Coronary artery (tissue), 2 donors: ENCODE results near the gene NOX5.

Experiments
- DNase-seq: peaks from one replicate; pipeline ENCODE4 v3.0.0-alpha.2; 2017; ENCODE audit warnings: low spot score
- H3K27ac ChIP-seq, 2 donors: fragments of 200-600 bp; sonication (generic); one replicate each; pipeline ENCODE4 v1.5.1; 2016 to 2019
- H3K4me3 ChIP-seq: fragments of 200-600 bp; sonication (generic); 2 replicates; pipeline ENCODE4 v1.5.1; 2016; ENCODE audit warnings: mild to moderate bottlenecking, moderate library complexity
- CTCF ChIP-seq: fragments of 200-600 bp; sonication (generic); IDR thresholded peaks from one replicate; pipeline ENCODE4 v1.5.1; 2019; ENCODE audit warnings: antibody characterized with exemption

Gene NOX5

GRCh38 chr15:68979816-68980215 is 34.7 kb upstream of the NOX5 start:
- Histone ChIP-seq H3K27ac (no peak overlapping the region), H3K4me3 (no peak overlapping the region)
- DNase-seq = no peak
- TF ChIP-seq CTCF = no peak

DNA sequence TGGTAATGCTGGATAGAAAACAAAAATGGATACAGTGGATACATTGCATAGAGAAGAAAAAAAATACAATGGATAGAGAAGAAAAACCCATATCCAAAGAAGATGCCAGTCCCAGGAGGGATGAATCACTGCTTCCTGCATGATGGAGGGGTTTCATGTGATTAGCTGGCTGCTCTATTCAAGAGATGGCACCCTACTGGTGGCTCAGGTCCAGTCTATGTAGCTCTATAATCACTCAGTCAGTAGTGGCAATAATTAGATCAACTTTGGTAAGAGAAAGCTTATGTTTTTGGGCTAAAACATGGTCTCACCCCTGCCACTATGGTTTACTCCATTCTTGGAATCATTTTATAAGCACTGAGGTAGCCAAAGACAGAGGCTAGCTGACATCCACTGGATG is 33.7 kb upstream of the NOX5 start:
- H3K4me3 ChIP-seq = no peak overlapping the region
- no peak overlapping the region for H3K27ac ChIP-seq
- no peak for TF ChIP-seq CTCF
- no peak for DNase-seq

- TF ChIP-seq CTCF = no peak
- no peak for DNase-seq
- no peak overlapping the region for H3K4me3 ChIP-seq
- H3K27ac ChIP-seq = no peak overlapping the region
Measured at GRCh38 chr15:68981941-68982340, 32.6 kb upstream of the NOX5 start.

DNA sequence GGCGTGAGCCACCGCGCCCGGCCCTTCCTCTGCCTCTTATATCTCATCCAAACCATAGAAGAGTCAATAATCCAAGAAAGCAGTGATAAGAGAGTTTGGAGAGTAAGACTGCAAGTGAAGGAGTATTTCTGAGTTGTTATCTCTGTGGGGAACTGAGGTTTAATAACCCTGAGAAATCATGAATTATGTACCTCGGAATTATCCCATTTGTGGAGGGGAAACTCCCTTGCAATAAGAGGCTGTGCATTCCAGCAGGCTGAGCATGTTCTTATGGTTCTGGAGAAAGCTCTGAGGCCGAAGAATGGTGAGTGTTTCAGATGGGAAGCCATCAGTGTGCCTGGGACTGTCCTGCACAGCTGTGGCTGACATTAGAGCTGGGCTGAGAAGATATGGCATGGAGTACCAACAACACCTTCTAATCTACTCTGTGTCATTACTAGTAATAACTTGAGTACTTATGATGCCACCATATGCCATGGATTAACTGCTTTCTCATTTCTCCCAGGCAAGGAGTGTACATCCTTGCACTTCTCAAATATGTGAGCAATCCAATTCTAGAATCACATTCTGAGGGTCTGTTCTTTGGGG is 31.4 kb upstream of the NOX5 start:
- Histone ChIP-seq H3K4me3 (no peak overlapping the region), H3K27ac (no peak overlapping the region)
- DNase-seq = no peak
- TF ChIP-seq CTCF = no peak

- no peak for DNase-seq
- no peak overlapping the region for H3K27ac ChIP-seq
- no peak overlapping the region for H3K4me3 ChIP-seq
- TF ChIP-seq CTCF = no peak
Measured at GRCh38 chr15:68983961-68984481, 30.5 kb upstream of the NOX5 start.

DNA sequence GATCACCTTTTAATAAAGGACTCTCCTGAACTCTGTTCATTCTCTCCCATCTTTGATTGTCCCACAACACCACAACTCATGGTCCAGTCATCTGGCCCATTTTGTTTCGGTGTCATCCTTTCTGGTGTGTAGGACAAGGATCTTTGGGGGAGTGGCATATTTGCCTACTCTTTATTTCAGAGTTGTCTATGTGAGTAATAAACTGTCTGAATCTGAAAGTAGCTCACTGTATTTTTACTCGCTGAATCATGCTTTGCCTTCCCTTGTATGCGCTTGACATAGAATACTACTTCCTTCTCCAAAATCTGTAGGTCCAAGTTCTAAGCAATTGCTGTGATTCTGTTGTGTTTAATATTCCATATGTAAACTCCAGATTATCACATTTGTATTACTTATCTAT is 29.9 kb upstream of the NOX5 start:
- Histone ChIP-seq H3K4me3 (no peak overlapping the region), H3K27ac (no peak overlapping the region)
- no peak for TF ChIP-seq CTCF
- no peak for DNase-seq

DNA sequence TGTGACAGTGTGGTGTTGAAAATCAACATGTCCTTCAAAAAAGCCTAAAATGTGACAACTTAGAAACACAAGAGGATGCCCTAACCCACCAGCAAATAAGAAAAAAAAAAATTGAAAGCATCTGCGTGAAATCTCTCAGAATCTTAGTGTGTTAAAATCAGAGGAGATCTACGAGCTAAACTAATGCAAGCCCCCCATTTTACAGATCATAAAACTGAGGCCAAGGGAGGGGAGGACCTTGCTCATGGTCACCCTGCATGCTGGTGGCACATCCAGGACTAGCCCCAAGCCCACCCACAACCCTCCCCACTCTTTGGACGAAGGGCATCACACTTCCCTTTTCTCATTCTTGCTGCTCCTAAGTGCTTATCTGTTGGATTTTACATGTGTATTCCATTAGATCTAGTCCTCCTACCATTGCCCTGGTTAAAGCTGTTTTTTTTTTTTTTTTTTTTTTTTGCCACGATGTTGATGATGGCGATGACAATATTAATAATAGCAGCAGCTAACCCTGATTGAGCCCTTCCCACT is 29.1 kb upstream of the NOX5 start:
- no peak for DNase-seq
- Histone ChIP-seq H3K27ac (no peak overlapping the region), H3K4me3 (no peak overlapping the region)
- no peak for TF ChIP-seq CTCF
